Measurements from ENCODE around the gene RNF212.

The RNF212 gene

GRCh38 chr4:1058997-1059665 is 54.2 kb downstream of the RNF212 start:
- Histone ChIP-seq H3K4me2 (ENCODE audit: low read length) (no peak overlapping the region), H3K4me3 (ENCODE audit: low read length) (no peak overlapping the region), H4K20me1 (ENCODE audit: insufficient read depth, low read length) (no peaks in the 10 kb centered on the region), H3K27ac (ENCODE audit: low read length) (no peak overlapping the region), H3K79me2 (ENCODE audit: low read length) (no peaks in the 10 kb centered on the region), H3K27me3 (ENCODE audit: low read depth, low read length) (peaks cover 24% of the 10 kb centered on the region), H2AFZ (ENCODE audit: low read depth, low read length) (no peak overlapping the region), H3K9me3 (ENCODE audit: insufficient read depth, low read length) (no peaks in the 10 kb centered on the region), H3K9ac (ENCODE audit: low read length) (no peak overlapping the region), H3K36me3 (replicated peaks; ENCODE audit: low read depth, low read length) (no peaks in the 10 kb centered on the region), H3K4me1 (ENCODE audit: low read length) (0 out of 2 replicates have a peak, but pooled peaks cover 3% of the 10 kb centered on the region)
- TF ChIP-seq CTCF (IDR thresholded peaks at IDR 0.05; ENCODE audit: low read depth, low read length) (no peak), EZH2phosphoT487 (IDR thresholded peaks at IDR 0.05; ENCODE audit: low read depth) (no peak)

GRCh38 chr4:1058198-1058996 is 55.0 kb downstream of the RNF212 start:
- H3K4me3 ChIP-seq (ENCODE audit: low read length) = no peak overlapping the region
- no peaks in the 10 kb centered on the region for H3K9me3 ChIP-seq (ENCODE audit: insufficient read depth, low read length)
- TF ChIP-seq EZH2phosphoT487 (IDR thresholded peaks at IDR 0.05; ENCODE audit: low read depth) (no peak), CTCF (IDR thresholded peaks at IDR 0.05; ENCODE audit: low read depth, low read length) (no peak)
- H4K20me1 ChIP-seq (ENCODE audit: insufficient read depth, low read length) = no peaks in the 10 kb centered on the region
- H3K4me2 ChIP-seq (ENCODE audit: low read length) = no peak overlapping the region
- no peak overlapping the region for H3K27ac ChIP-seq (ENCODE audit: low read length)
- no peaks in the 10 kb centered on the region for H3K79me2 ChIP-seq (ENCODE audit: low read length)
- no peak overlapping the region for H3K9ac ChIP-seq (ENCODE audit: low read length)
- peaks cover 20% of the 10 kb centered on the region for H3K27me3 ChIP-seq (ENCODE audit: low read depth, low read length)
- H3K4me1 ChIP-seq (ENCODE audit: low read length) = 0 out of 2 replicates have a peak, but pooled peaks cover 3% of the 10 kb centered on the region
- no peak overlapping the region for H2AFZ ChIP-seq (ENCODE audit: low read depth, low read length)
- no peaks in the 10 kb centered on the region for H3K36me3 ChIP-seq (replicated peaks; ENCODE audit: low read depth, low read length)

DNA sequence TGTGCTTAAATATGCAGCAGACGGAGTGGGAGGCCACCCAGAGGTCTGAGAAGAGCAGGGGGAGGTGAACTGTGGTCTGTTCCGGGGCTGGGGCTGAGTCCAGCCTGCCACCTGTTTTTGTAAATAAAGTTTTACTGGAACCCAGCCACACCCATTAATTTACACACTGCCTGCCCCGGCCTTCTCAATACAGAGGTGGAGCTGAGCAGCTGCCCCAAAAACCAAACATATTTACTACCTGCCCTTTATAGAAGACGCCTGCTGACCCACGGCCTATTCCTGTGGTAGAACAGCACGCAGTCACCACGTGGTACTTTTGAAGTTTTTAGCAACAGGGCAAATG is 56.0 kb downstream of the RNF212 start:
- H3K9ac ChIP-seq (ENCODE audit: low read length) = no peak overlapping the region
- no peaks in the 10 kb centered on the region for H3K9me3 ChIP-seq (ENCODE audit: insufficient read depth, low read length)
- H2AFZ ChIP-seq (ENCODE audit: low read depth, low read length) = no peak overlapping the region
- H3K79me2 ChIP-seq (ENCODE audit: low read length) = no peaks in the 10 kb centered on the region
- H3K4me3 ChIP-seq (ENCODE audit: low read length) = no peak overlapping the region
- H3K27me3 ChIP-seq (ENCODE audit: low read depth, low read length) = peaks cover 11% of the 10 kb centered on the region
- H3K4me2 ChIP-seq (ENCODE audit: low read length) = no peak overlapping the region
- H4K20me1 ChIP-seq (ENCODE audit: insufficient read depth, low read length) = no peaks in the 10 kb centered on the region
- no peak overlapping the region for H3K27ac ChIP-seq (ENCODE audit: low read length)
- TF ChIP-seq CTCF (IDR thresholded peaks at IDR 0.05; ENCODE audit: low read depth, low read length) = no peak
- no peak for TF ChIP-seq EZH2phosphoT487 (IDR thresholded peaks at IDR 0.05; ENCODE audit: low read depth)
- 0 out of 2 replicates have a peak, but pooled peaks cover 3% of the 10 kb centered on the region for H3K4me1 ChIP-seq (ENCODE audit: low read length)
- H3K36me3 ChIP-seq (replicated peaks; ENCODE audit: low read depth, low read length) = no peaks in the 10 kb centered on the region

- no peaks in the 10 kb centered on the region for H3K79me2 ChIP-seq (ENCODE audit: low read length)
- no peaks in the 10 kb centered on the region for H4K20me1 ChIP-seq (ENCODE audit: insufficient read depth, low read length)
- H3K4me1 ChIP-seq (ENCODE audit: low read length) = 0 out of 2 replicates have a peak, but pooled peaks cover 3% of the 10 kb centered on the region
- H3K4me3 ChIP-seq (ENCODE audit: low read length) = no peak overlapping the region
- H3K27me3 ChIP-seq (ENCODE audit: low read depth, low read length) = peaks cover 6% of the 10 kb centered on the region
- H3K36me3 ChIP-seq (replicated peaks; ENCODE audit: low read depth, low read length) = no peaks in the 10 kb centered on the region
- no peak overlapping the region for H2AFZ ChIP-seq (ENCODE audit: low read depth, low read length)
- TF ChIP-seq EZH2phosphoT487 (IDR thresholded peaks at IDR 0.05; ENCODE audit: low read depth) (no peak), CTCF (IDR thresholded peaks at IDR 0.05; ENCODE audit: low read depth, low read length) (no peak)
- no peak overlapping the region for H3K4me2 ChIP-seq (ENCODE audit: low read length)
- no peak overlapping the region for H3K9ac ChIP-seq (ENCODE audit: low read length)
- no peak overlapping the region for H3K27ac ChIP-seq (ENCODE audit: low read length)
- H3K9me3 ChIP-seq (ENCODE audit: insufficient read depth, low read length) = no peaks in the 10 kb centered on the region
These were observed 56.5 kb downstream of the RNF212 start for GRCh38 chr4:1056671-1057402.

Measured in OCI-LY3 (cell line).